Natural killer cell (primary cell): Measurements from ENCODE around the gene PKNOX1. TPM values are rescaled to one million over a fixed set of nuclear protein-coding genes. Genes with fewer than 3 reads are reported as not detected.
"Not testable (repeated sequence)": the region's sequence is repeated elsewhere in the genome, so short reads cannot be mapped to it uniquely, and the experiment has no call there.

Experiments
- ATAC-seq, 3 donors: fragments of 150-1000 bp in 2 of 3; fragments of 200-7000 bp in 1 of 3; cut with Tn5 transposase; 1 replicate in 1 of 3; 2 replicates in 2 of 3; pipeline ENCODE4 v1.10.0; 2021; ENCODE audit warnings: mild to moderate bottlenecking in 2 of 3, moderate library complexity in 2 of 3
- DNase-seq, 2 donors: peaks; one replicate each; pipeline versions ENCODE4 v3.0.0 to v3.0.0-alpha.2; 2013 to 2021; ENCODE audit warnings: mixed read lengths in 1 of 2
- H3K27ac ChIP-seq: one replicate; pipeline ENCODE4 v1.5.1; 2013; ENCODE audit warnings: mild to moderate bottlenecking, low read length
- H3K27me3 ChIP-seq: one replicate; pipeline ENCODE4 v1.6.1; 2013; ENCODE audit warnings: low read length; ENCODE audit not compliant: control insufficient read depth, insufficient read depth
- H3K36me3 ChIP-seq: one replicate; pipeline ENCODE4 v1.6.1; 2013; ENCODE audit warnings: low read length; ENCODE audit not compliant: control insufficient read depth, insufficient read depth
- H3K4me1 ChIP-seq: one replicate; pipeline ENCODE4 v1.6.1; 2013; ENCODE audit warnings: low read length; ENCODE audit not compliant: control insufficient read depth, insufficient read depth
- H3K4me3 ChIP-seq: one replicate; pipeline ENCODE4 v1.5.1; 2013; ENCODE audit warnings: low read length
- H3K9me3 ChIP-seq: one replicate; pipeline ENCODE4 v1.6.1; 2013; ENCODE audit warnings: low read length; ENCODE audit not compliant: control insufficient read depth, insufficient read depth
- H3K27ac Mint-ChIP-seq, 2 donors: one replicate each; pipeline ENCODE4 v1.8.0; 2022; ENCODE audit warnings: mild to moderate bottlenecking in 2 of 2, mixed read lengths in 2 of 2, moderate library complexity in 1 of 2
- H3K27me3 Mint-ChIP-seq, 2 donors: one replicate each; pipeline ENCODE4 v1.8.0; 2022; ENCODE audit warnings: low read depth in 2 of 2, mixed read lengths in 2 of 2
- H3K36me3 Mint-ChIP-seq: one replicate; pipeline ENCODE4 v1.8.0; 2022; ENCODE audit warnings: mixed read lengths
- H3K4me1 Mint-ChIP-seq, 2 donors: one replicate each; pipeline ENCODE4 v1.8.0; 2022; ENCODE audit warnings: mixed read lengths in 2 of 2
- H3K4me3 Mint-ChIP-seq: one replicate; pipeline ENCODE4 v1.8.0; 2022; ENCODE audit warnings: mild to moderate bottlenecking, moderate library complexity, mixed read lengths
- H3K9me3 Mint-ChIP-seq, 2 donors: one replicate each; pipeline ENCODE4 v1.8.0; 2022; ENCODE audit warnings: mixed read lengths in 2 of 2
- WGBS: methylation state at CpG from one replicate; pipeline ENCODE4 v1.1.7; 2013; ENCODE audit warnings: missing lambda C conversion rate; ENCODE audit not compliant: insufficient coverage; 5-methylcytosine and 5-hydroxymethylcytosine counted together
- intact Hi-C: fragments of 100-400 bp; cut with micrococcal nuclease; formaldehyde crosslinking; loops from one replicate; pipeline ENCODE4 v1.14.2; 2022
- total RNA-seq, 4 donors: library from RNA; stranded (reverse); fragments of 120-200 nt in 1 of 4; gene quantifications; one replicate each; pipeline versions ENCODE4 v1.2.3 to v1.2.4, GENCODE V29; 2013 to 2022

PKNOX1 gene
- total RNA-seq, 3 donors from 2014 or later (not counting 1 experiment from before 2014, with no cell fraction given) = 19.1 to 25.5 (median 21.5) TPM

DNA sequence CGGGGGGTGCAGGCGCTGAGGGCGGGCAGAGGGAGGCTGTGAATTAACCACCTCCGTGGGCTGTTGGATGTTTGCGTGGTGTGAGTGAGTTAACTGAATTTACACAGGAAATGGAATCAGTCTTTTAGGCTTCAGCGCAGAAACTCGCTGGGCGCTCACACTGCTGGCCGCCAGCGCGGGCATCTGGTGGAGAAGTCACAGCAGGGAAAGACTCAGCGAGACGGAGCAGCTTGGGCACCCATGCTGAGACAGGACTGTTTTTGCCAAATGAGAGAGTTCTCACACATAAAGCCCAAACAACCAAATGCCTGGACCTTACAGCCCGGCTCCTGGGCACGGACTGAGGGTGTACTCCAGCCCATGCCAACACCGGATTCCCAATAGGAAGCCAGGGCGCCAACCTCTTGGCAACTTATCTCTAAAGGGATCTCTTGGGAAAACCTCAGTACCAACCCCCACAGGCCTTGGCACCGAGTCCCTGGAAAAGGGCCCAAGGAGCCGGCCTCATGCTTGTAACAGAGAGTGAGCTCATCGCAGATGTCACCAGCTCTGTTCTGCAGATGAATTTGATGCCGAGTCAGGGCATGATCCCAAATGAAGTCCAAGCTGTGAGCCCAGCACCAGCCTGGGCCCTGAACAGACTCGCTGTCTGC lies 90.0 kb downstream of the PKNOX1 start:
- DNase-seq, H3K9me3 Mint-ChIP-seq, H3K27ac ChIP-seq, H3K27me3 Mint-ChIP-seq, H3K27ac Mint-ChIP-seq, H3K36me3 ChIP-seq, ATAC-seq, H3K4me3 ChIP-seq, H3K27me3 ChIP-seq, intact Hi-C loops, H3K4me3 Mint-ChIP-seq, H3K9me3 ChIP-seq, H3K4me1 ChIP-seq, H3K36me3 Mint-ChIP-seq, H3K4me1 Mint-ChIP-seq: not testable (repeated sequence)
- WGBS = no CpG with 5 or more reads among the region's 22 CpGs

DNA sequence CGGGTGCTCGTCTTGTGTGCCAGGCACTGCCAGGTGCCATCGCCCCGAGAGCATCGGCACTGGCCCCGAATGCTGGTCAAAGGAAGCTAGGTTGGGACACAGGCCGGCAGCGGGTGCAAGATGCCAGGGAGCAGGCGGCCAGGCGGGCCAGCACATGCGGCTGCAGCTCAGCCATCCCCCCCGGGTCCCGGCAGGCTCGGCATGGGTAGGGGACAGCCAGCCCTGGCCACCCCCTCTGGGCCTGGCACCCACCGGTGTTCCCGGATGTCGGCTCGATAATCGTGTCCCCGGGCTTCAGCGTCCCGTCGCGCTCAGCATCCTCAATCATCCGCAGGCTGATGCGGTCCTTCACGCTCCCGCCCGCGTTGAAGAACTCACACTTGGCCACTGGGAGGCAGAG lies 91.6 kb downstream of the PKNOX1 start:
- H3K27ac ChIP-seq, H3K4me3 Mint-ChIP-seq, H3K4me1 ChIP-seq, H3K4me1 Mint-ChIP-seq, H3K27me3 ChIP-seq, H3K36me3 Mint-ChIP-seq, H3K4me3 ChIP-seq, DNase-seq, H3K9me3 Mint-ChIP-seq, H3K27me3 Mint-ChIP-seq, H3K36me3 ChIP-seq, ATAC-seq, H3K9me3 ChIP-seq, intact Hi-C loops, H3K27ac Mint-ChIP-seq: not testable (repeated sequence)
- WGBS = no CpG with 5 or more reads among the region's 30 CpGs

GRCh38 chr21:43066690-43067089 lies 92.3 kb downstream of the PKNOX1 start:
- H3K9me3 ChIP-seq, H3K4me3 Mint-ChIP-seq, ATAC-seq, H3K27me3 ChIP-seq, H3K27ac ChIP-seq, H3K9me3 Mint-ChIP-seq, DNase-seq, H3K4me3 ChIP-seq, H3K4me1 Mint-ChIP-seq, intact Hi-C loops, H3K27ac Mint-ChIP-seq, H3K4me1 ChIP-seq, H3K36me3 ChIP-seq, H3K36me3 Mint-ChIP-seq, H3K27me3 Mint-ChIP-seq: not testable (repeated sequence)
- no CpG with 5 or more reads among the region's 12 CpGs for WGBS

- DNase-seq, H3K36me3 Mint-ChIP-seq, H3K27ac Mint-ChIP-seq, ATAC-seq, H3K4me3 Mint-ChIP-seq, H3K4me1 ChIP-seq, H3K9me3 ChIP-seq, H3K27me3 ChIP-seq, H3K4me3 ChIP-seq, H3K9me3 Mint-ChIP-seq, H3K27me3 Mint-ChIP-seq, intact Hi-C loops, H3K4me1 Mint-ChIP-seq, H3K36me3 ChIP-seq, H3K27ac ChIP-seq: not testable (repeated sequence)
- WGBS = 96% methylated on average over 4 of the region's 12 CpGs
Observed at GRCh38 chr21:43068065-43068464, 93.7 kb downstream of the PKNOX1 start.

GRCh38 chr21:43069682-43070081 lies 95.3 kb downstream of the PKNOX1 start:
- H3K27ac ChIP-seq, ATAC-seq, H3K9me3 ChIP-seq, H3K4me1 ChIP-seq, H3K9me3 Mint-ChIP-seq, DNase-seq, H3K4me3 ChIP-seq, H3K4me1 Mint-ChIP-seq, H3K27me3 ChIP-seq, H3K36me3 ChIP-seq, H3K27me3 Mint-ChIP-seq, H3K27ac Mint-ChIP-seq, H3K4me3 Mint-ChIP-seq, H3K36me3 Mint-ChIP-seq, intact Hi-C loops: not testable (repeated sequence)
- WGBS = no CpG with 5 or more reads among the region's 10 CpGs

DNA sequence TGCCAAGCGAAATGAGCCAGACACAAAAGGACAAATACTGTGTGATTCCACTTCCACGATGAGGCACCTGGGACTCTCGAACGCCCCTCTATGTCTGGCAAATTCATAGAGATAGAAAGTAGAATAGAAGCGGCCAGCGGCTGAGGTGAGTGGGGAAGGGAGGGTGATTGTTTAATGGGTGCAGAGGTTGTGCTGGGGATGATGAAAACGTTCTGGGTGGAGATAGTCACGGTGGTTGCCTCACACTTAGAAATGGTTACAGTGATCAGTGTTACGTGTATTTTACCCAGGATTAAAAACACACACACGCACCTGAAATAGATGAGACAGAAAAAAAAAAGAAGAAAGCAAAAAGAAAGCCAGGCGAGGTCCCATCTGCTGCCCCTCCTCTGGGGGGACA lies 98.4 kb downstream of the PKNOX1 start:
- H3K27ac ChIP-seq, H3K36me3 Mint-ChIP-seq, H3K27me3 ChIP-seq, H3K36me3 ChIP-seq, H3K27ac Mint-ChIP-seq, DNase-seq, H3K9me3 ChIP-seq, H3K4me3 ChIP-seq, H3K9me3 Mint-ChIP-seq, intact Hi-C loops, H3K4me1 Mint-ChIP-seq, H3K4me3 Mint-ChIP-seq, ATAC-seq, H3K4me1 ChIP-seq, H3K27me3 Mint-ChIP-seq: not testable (repeated sequence)
- WGBS = no CpG with 5 or more reads among the region's 11 CpGs

DNA sequence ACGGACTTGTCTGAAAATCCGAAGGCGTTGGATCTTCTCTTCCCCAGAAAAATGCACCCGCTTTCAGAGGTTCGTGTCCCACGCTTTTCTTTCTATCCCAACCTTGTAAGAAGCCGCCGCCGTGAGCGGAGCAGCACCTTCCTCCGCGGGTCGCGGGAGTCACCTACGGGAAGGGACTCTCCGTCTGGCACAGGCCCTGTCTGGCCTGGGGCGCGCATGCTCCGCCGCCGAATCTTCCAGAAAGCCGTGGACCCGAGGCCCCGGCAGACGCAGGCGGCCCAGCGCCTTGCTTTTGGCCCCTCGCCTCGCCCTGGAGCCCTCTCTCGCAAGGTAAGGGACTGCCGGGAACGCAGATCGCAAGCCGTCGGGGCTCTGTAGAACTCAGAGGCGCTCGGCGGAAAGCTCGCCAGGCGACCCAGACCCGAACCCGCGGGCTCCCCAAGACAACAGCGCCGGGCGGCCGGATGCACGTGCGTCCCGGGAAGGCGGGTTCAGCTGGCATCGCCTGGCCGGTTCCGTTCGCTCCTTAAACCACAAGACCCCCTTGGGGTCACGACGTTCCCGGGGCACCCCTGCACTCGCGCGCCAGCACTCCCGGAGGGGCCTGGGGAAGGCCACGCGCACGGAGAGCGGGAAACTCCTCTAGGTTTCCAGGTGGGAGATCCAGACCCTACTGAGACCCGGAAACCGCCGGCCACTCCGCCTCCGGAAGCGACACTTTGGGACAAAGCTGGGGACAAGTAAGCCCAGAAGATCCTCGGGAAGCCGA lies 100.2 kb downstream of the PKNOX1 start:
- ATAC-seq, H3K36me3 Mint-ChIP-seq, H3K27ac Mint-ChIP-seq: not testable (repeated sequence)

More for the DNA sequence above, 100.2 kb downstream of the PKNOX1 start:
- H3K27ac ChIP-seq, DNase-seq, intact Hi-C loops, H3K9me3 Mint-ChIP-seq, H3K27me3 Mint-ChIP-seq, H3K9me3 ChIP-seq, H3K36me3 ChIP-seq, H3K4me3 ChIP-seq, H3K27me3 ChIP-seq, H3K4me1 ChIP-seq, H3K4me1 Mint-ChIP-seq, H3K4me3 Mint-ChIP-seq: not testable (repeated sequence)
- WGBS = no CpG with 5 or more reads among the region's 74 CpGs
